Epithelial cell of proximal tubule (primary cell): ENCODE results near the gene TPPP2. TPM values are rescaled to one million over a fixed set of nuclear protein-coding genes. Genes with fewer than 3 reads are reported as not detected.

Experiments
- DNase-seq: peaks from one replicate; pipeline ENCODE4 v3.0.0-alpha.2; 2011; ENCODE audit warnings: low read depth
- H3K4me3 ChIP-seq: 2 replicates; pipeline ENCODE4 v1.5.1; 2011; ENCODE audit warnings: low read depth, mild to moderate bottlenecking, low read length
- total RNA-seq: library from RNA; depleted of rRNA; stranded (reverse); fragments of >200 nt; gene quantifications from 2 replicates; pipeline ENCODE4 v1.2.3, GENCODE V29; 2015
- TF ChIP-seq, protein P1 (sequence below): conservative IDR thresholded peaks from 2 replicates; pipeline ENCODE4 v1.5.1; 2012; ENCODE audit warnings: low read depth, mild to moderate bottlenecking, low read length

The TPPP2 gene
- total RNA-seq, 1 donor from 2014 or later: not detected

DNA sequence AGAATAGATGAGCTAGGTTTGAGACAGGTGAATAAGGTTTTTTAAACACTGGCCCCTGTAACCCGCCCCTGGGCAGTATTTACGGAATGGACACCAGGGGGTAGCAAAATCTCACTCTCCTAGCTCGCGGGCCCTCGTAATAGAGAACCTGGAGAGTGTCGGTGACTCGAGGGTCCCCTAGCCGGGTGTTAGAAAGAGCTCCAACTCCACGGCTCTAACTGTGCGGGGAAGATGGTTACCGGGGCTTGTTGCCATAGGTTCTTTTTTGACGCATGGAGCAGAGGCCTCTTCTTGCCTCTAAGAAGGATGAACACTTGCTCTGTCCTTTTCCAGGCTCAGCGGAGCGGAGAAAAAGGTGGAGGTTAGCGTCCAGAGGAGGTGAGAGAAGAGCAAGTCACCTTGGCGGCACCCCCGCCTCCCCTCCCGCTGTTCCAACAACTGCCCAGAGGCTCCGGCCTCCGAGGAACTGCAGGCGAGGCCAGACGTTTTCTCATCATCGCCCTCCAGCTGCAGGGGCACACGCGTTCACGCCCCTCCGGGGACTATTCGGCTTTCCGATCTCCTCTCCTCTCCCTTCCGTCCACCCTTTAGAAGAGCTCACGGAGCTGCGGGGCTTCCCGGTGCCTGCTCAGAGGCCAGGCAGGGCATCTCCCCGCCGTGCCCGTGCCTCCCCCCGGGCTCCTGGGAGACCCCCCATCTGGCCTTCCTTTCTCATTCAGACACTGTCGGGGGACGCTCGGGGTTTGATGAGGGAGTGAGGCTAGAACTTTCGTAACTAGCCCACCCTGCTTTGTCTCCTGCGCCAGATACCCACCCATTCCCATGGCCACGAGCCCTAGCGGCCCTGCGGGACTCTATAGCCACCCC, 38.7 kb downstream of the TPPP2 start:
- H3K4me3 ChIP-seq: peak overlapping the region; percentile 14
- DNase-seq: no peak
- TF ChIP-seq, protein P1, sequence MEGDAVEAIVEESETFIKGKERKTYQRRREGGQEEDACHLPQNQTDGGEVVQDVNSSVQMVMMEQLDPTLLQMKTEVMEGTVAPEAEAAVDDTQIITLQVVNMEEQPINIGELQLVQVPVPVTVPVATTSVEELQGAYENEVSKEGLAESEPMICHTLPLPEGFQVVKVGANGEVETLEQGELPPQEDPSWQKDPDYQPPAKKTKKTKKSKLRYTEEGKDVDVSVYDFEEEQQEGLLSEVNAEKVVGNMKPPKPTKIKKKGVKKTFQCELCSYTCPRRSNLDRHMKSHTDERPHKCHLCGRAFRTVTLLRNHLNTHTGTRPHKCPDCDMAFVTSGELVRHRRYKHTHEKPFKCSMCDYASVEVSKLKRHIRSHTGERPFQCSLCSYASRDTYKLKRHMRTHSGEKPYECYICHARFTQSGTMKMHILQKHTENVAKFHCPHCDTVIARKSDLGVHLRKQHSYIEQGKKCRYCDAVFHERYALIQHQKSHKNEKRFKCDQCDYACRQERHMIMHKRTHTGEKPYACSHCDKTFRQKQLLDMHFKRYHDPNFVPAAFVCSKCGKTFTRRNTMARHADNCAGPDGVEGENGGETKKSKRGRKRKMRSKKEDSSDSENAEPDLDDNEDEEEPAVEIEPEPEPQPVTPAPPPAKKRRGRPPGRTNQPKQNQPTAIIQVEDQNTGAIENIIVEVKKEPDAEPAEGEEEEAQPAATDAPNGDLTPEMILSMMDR: peak; percentile 71

DNA sequence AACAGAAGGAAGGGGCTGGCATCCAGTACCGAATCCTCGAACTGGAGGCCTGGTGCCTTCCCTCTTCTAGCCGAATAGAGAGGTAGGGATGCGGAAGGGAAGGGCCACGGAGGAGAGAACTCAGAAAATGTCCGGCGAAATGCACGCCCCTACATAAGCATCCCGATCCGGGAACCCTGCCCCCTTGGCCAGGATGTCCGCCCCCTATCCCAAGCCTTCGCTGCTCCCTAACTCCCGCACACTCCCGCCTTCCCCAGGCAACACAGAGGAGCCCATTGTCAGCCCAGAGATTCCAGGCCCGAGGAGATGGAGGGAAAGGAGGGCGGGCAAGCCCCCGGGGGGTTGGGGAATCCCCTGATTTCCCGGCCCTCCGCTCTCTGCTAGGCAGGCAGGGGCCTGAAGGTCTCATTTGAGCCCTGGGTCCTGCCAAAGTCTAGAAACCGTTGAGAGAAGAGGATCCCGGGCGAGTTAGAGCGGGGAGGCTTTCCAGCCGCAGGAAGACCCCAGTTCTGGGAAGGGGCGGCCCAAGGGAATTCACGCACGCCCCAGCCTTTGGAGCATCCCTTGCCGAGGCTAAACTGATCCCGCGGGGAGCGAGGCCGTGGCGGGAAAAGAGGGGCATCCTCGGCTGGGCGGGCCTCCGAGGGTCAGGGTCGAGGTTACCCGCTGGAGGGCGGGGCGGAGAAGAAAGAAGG, 39.5 kb downstream of the TPPP2 start:
- H3K4me3 ChIP-seq: peak overlapping the region; percentile 76
- TF ChIP-seq, protein P1: no peak
- no peak for DNase-seq

DNA sequence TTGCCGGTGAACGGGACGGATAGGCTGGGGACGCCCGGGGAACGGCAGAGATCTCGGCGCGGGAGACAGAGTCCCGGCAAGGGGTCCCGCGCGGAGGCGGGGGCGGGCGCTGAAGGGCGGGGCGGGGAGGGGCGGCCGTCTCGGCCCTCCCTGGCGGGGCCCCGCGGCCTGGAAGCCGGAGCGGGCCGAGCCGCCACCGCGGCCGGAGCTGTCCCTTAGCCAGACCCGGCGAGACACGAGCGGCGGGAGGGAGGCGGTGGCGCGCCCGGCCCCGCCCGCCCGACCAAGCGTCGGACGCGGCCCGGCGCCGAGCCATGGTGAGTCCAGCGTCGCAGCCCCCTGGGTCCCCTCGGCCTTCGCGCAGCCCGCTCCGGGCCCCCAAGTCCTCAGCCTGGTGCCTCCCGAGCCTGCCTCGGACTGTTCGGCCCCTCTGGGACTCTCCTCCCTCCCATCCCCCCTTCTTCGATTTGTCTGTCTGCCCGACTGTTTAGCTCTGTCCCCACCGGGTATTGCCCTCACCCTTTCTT, 40.1 kb downstream of the TPPP2 start, which contains the start of gene ARHGEF40:
Gene ARHGEF40 (plus strand): TSS at position 222 of the 527 bp plus-strand sequence. CDS start 93 bp downstream, at position 315.
- DNase-seq: no peak

DNA sequence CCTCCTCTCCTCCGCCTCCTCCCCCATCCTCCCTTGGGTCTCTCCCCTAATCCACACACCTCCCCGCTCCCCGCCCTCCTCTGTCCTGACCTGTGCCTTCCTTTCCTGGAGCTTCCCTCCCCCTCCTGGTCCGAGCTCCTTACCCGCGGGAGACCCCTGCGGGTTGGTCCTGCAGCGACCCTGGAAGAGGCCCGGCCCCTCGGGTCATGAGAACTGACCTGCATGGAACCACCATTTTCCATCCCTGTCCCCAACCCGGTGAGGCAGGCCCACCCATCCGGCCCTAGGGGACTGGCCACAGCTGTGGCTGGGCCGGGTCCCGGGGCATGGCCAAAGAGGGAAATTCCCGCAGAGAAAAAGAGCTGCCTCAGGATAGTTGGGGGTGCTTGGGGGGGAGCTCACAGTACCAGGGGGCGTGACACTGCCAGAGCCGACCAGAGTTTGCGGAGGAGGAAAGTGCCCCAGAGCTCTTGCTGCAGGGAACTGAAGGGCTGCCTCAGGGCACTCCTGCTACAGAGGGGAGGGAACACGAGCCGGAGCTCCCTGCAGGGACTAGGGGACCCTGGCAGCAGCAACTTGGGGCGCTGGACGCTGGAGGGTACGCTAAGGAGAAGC, 40.7 kb downstream of the TPPP2 start:
- no peak for DNase-seq
- TF ChIP-seq, protein P1: no peak
- H3K4me3 ChIP-seq: peak overlapping the region; percentile 76

More for the DNA sequence above, 40.1 kb downstream of the TPPP2 start, which contains the start of gene ARHGEF40:
- TF ChIP-seq, protein P1: no peak
- peak within 1 kb of the TSS; percentile 76 for H3K4me3 ChIP-seq

DNA sequence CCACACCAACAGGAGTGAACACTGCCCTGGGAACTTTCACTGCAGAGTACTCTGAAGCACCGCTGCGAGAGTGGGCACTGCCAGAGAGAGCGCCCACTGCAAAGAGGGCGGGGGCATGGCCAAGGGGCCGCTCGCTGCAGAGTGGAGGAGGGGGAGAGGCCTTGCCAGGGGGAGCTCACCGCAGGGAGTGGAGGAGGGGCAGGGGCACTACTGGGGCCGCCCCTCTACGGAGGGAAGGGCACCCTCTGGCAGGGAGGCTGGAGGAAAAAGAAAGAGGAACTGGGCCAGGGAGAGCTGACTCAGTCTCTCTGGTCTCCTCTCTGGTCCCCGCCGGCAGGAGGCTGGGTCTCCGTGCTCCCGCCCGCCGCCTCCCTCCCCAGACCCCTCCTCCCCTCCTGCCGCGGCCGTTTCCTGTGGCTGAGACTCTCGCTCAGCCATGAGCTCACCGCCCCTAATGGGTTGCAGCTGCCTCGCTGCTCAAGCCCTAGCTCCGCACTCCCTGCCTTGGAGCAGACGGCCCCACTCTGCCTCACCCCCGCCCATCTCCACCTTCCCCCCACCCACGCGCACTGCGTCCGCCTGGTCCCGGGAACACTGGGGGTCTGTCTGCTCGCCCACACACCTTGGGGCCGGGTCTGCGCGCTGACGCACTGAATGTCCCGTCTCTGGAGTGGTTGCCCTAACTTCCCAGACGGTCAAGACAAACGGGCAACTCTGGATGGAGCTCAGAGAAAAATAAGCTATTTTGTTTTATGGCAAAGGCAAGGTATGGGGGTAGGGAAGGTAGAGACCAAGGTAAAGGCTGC, 41.4 kb downstream of the TPPP2 start:
- TF ChIP-seq, protein P1: no peak
- peak overlapping the region; percentile 76 for H3K4me3 ChIP-seq
- DNase-seq: no peak

DNA sequence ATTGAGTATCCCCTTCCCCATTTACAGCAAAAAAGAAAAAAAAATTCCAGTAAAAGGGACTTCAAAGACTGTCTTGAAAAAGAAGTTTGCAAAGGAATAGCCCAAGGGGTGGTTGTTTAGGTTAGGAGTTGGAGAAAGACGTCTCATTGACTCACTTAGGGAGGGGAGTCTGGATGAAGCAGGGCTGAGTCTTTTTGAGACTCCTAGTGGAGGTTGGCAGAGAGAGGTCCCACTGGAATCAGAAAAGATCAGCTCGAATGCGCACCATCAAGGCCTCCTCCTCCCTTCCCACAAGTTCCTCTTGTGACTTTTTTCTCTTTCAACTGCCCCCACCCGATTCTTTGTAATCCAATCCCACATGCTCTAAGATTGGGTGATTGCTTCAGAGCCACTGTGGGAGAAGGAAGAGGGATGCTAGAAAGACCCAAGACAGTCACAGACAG, 42.0 kb downstream of the TPPP2 start:
- DNase-seq: no peak
- H3K4me3 ChIP-seq: peak overlapping the region; percentile 76
- TF ChIP-seq, protein P1: no peak
